ENCODE results near the gene RNF217. TPM values are rescaled to one million over a fixed set of nuclear protein-coding genes. Genes with fewer than 3 reads are reported as not detected.

RNF217 gene, protein sequence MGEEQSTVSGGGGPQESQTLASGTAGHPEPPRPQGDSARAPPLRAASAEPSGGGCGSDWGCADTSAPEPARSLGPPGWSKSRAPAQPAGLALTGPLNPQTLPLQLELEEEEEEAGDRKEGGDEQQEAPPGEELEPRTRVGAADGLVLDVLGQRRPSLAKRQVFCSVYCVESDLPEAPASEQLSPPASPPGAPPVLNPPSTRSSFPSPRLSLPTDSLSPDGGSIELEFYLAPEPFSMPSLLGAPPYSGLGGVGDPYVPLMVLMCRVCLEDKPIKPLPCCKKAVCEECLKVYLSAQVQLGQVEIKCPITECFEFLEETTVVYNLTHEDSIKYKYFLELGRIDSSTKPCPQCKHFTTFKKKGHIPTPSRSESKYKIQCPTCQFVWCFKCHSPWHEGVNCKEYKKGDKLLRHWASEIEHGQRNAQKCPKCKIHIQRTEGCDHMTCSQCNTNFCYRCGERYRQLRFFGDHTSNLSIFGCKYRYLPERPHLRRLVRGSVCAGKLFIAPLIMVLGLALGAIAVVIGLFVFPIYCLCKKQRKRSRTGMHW
- 8.9 and 12.0 TPM in 2 replicates for total RNA-seq (2021; fragmentation: NEBNext Ultra II Directional; extraction: Animal tissue kit (Norgen Biotek cat#: 25700))
- 1.7 and 2.0 TPM in 2 replicates for polyA plus RNA-seq (2011; rRNA removed)
- 1.8 TPM for polyA plus RNA-seq (2011; cell fraction: cytosol; rRNA removed)
- 4.3 TPM for polyA plus RNA-seq (2011; cell fraction: nucleus; rRNA removed)
- 1.7 to 4.6 TPM (median 2.8 TPM) in 4 replicates for polyA plus RNA-seq (2012, experiment 1 of 2)
- 0.46 TPM for polyA plus RNA-seq (2012, experiment 2 of 2)
- polyA plus RNA-seq (2013, experiment 1 of 2): 3.6 TPM
- polyA plus RNA-seq (2013, experiment 2 of 2): 3.6 TPM
- 16.0 and 18.2 TPM in 2 replicates for polyA minus RNA-seq (2011; rRNA and poly(A)+ RNA removed)
- polyA minus RNA-seq (2011; cell fraction: cytosol; rRNA and poly(A)+ RNA removed): 9.1 TPM
- 20.9 TPM for polyA minus RNA-seq (2011; cell fraction: nucleus; rRNA and poly(A)+ RNA removed)
- long read RNA-seq, experiment 1, partial matches to known transcripts: 1 of 4 reads
- long read RNA-seq, experiment 1, other reads (novel, unspliced or antisense): 3 of 4 reads
- long read RNA-seq, experiment 2, partial matches to known transcripts: 0 of 1 reads
- long read RNA-seq, experiment 2, other reads (novel, unspliced or antisense): 1 of 1 reads

DNA sequence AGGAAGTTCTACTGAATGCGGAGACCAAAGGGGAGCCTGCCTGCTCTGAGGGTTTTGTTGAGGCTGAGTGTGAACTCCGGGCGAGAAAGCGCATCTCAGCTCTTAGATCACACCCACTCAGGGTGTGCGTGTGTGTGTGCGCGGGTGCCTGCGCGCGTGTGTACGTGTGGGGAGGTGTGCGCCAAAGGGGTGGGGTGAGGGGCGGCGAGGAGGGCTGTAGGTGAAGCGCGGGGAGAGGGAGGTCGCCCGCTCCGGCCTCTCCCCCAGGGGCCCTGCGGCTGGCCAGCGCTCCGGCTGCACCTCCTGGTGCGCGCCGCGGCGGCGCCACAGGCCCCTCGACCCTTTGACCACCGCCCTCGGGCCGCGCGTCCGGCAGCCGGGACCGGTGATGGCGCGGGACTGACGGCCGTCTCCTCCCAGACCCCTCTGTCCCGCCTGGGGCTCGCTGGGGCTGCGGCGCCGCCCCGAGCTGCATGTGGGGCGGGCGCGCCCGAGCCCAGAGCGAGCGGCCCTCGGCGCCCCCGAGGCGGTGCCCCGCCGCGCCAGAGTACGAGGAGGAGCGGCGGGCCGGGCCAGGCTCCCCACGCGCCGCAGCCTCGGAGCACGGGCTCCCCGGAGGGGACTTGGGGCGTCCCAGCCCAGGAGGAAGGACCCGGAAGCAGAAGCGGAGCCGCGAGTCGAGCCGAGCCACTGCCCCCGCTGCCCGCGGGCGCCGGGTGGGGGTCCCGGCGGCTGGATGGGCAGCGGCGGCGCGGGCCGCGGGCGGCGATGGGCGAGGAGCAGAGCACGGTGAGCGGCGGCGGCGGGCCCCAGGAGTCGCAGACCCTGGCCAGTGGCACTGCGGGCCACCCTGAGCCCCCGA lies at the start of gene RNF217:
RNF217 (plus strand) TSS at position 661 of the 862 bp plus-strand sequence; CDS start at position 769, 108 bp downstream.
- Histone ChIP-seq H3K23me2 (ENCODE audit: low read depth, low read length) (peaks cover 2% of the 10 kb centered on the region), H2AFZ (ENCODE audit: low read length) (peak within 1 kb of the TSS; percentile 88), H4K8ac (ENCODE audit: extremely low read depth, insufficient read depth, low read length) (peak within 1 kb of the TSS; percentile 68), H2BK20ac (ENCODE audit: low read length) (0 out of 2 replicates have a peak within 1 kb of the TSS, but pooled peaks have one; percentile 51), H3K4ac (replicated peaks; ENCODE audit: insufficient read length, low read depth, low read length) (no peak within 1 kb of the TSS), H3K79me1 (ENCODE audit: low read depth, low read length) (no peaks in the 10 kb centered on the region), H3K4me3 (ENCODE audit: extremely low read depth in 1 of 4, insufficient read depth in 2 of 4, low read depth in 3 of 4, low read length in 4 of 4) (peak within 1 kb of the TSS; percentile 69 to 92 (median 81)), H3K27me3 (replicated peaks in 1 of 4; ENCODE audit: control insufficient read depth in 3 of 4, extremely low read depth in 1 of 4, insufficient read depth in 3 of 4, low read length in 3 of 4) (peaks cover 0 to 5% (median 2%) of the 10 kb centered on the region in 4 experiments; a peak in 2 of 7 replicates), H3K56ac (replicated peaks; ENCODE audit: insufficient read length, low read depth, low read length) (peak within 1 kb of the TSS; percentile 59), H4K5ac (ENCODE audit: insufficient read length, low read depth, low read length) (peak within 1 kb of the TSS; percentile 83), H3K4me2 (ENCODE audit: insufficient read depth in 1 of 2, low read depth in 2 of 2, low read length in 2 of 2) (peak within 1 kb of the TSS; percentile 92 to 95), H2BK12ac (ENCODE audit: low read depth, low read length) (peak within 1 kb of the TSS; percentile 3), H2BK120ac (replicated peaks; ENCODE audit: low read depth, low read length) (peak within 1 kb of the TSS; percentile 58), H3K4me1 (replicated peaks in 1 of 4; ENCODE audit: control insufficient read depth in 3 of 4, insufficient read depth in 4 of 4, low read length in 3 of 4) (peaks cover 0 to 2% (median 0%) of the 10 kb centered on the region in 4 experiments; a peak in 2 of 7 replicates), H3K18ac (ENCODE audit: extremely low read depth, low read length) (peak within 1 kb of the TSS; percentile 97), H3K27ac (ENCODE audit: low read depth, low read length) (no peak within 1 kb of the TSS; the same call in 1 of the 2 replicates), H2AK5ac (ENCODE audit: low read depth, low read length) (no peak within 1 kb of the TSS), H2BK5ac (ENCODE audit: low read depth, low read length) (no peak within 1 kb of the TSS), H4K91ac (replicated peaks; ENCODE audit: insufficient read length, low read length) (peak within 1 kb of the TSS; percentile 97), H3K36me3 (ENCODE audit: control insufficient read depth in 2 of 4, insufficient read depth in 4 of 4, low read length in 3 of 4) (no peaks in the 10 kb centered on the region), H4K20me1 (replicated peaks in 1 of 2; ENCODE audit: control insufficient read depth in 1 of 2, insufficient read depth in 2 of 2, low read length in 2 of 2) (no peaks in the 10 kb centered on the region), H3K23ac (ENCODE audit: insufficient read length) (peak within 1 kb of the TSS; percentile 97), H3K9ac (replicated peaks in 1 of 4; ENCODE audit: extremely low read depth in 1 of 4, low read depth in 3 of 4, low read length in 3 of 4) (peak within 1 kb of the TSS; percentile 46 to 82 (median 62)), H2BK15ac (ENCODE audit: low read length) (peak within 1 kb of the TSS; percentile 93; the same call in 1 of the 2 replicates), H3K14ac (ENCODE audit: insufficient read length) (no peak within 1 kb of the TSS), H3K9me3 (ENCODE audit: insufficient read depth in 2 of 2, low read depth in 1 of 2, low read length in 1 of 2) (no peaks in the 10 kb centered on the region), H3K79me2 (ENCODE audit: control insufficient read depth in 1 of 2, insufficient read depth in 2 of 2, low read length in 2 of 2) (peaks cover 0 to 11% of the 10 kb centered on the region in 2 experiments; a peak in 2 of 4 replicates)
- ChIA-PET CTCF (ENCODE audit: partially characterized antibody) (interaction anchor here (0.6 to 3.6 kb wide), 9 partner anchors 12 to 171 kb away, joined by 3 to 18 read pairs (median 5); no protein-coding TSS in a partner anchor), POLR2A (ENCODE audit: partially characterized antibody) (interaction anchor here (1.0 to 1.7 kb wide), 4 partner anchors 11 to 138 kb away, joined by 4 to 9 read pairs (median 4); no protein-coding TSS in a partner anchor)
- DNase-seq (ENCODE audit: low read depth in 1 of 2, low spot score in 2 of 2) (peak in 1 of 2 experiments; percentile 77), FAIRE-seq (peak; percentile 7)
- 1% methylated on average over 41 of the region's 101 CpGs; no CpG with 5 or more reads in 1 of the 2 experiments for WGBS, 2 experiments (ENCODE audit: extremely low coverage in 1 of 2, insufficient coverage in 1 of 2, insufficient read length in 1 of 2, insufficient replicate concordance in 2 of 2, low coverage in 1 of 2, low lambda C conversion rate in 2 of 2, missing lambda C conversion rate in 1 of 2)
- TF ChIP-seq, protein P1, sequence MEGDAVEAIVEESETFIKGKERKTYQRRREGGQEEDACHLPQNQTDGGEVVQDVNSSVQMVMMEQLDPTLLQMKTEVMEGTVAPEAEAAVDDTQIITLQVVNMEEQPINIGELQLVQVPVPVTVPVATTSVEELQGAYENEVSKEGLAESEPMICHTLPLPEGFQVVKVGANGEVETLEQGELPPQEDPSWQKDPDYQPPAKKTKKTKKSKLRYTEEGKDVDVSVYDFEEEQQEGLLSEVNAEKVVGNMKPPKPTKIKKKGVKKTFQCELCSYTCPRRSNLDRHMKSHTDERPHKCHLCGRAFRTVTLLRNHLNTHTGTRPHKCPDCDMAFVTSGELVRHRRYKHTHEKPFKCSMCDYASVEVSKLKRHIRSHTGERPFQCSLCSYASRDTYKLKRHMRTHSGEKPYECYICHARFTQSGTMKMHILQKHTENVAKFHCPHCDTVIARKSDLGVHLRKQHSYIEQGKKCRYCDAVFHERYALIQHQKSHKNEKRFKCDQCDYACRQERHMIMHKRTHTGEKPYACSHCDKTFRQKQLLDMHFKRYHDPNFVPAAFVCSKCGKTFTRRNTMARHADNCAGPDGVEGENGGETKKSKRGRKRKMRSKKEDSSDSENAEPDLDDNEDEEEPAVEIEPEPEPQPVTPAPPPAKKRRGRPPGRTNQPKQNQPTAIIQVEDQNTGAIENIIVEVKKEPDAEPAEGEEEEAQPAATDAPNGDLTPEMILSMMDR (IDR thresholded peaks at IDR 0.05; ENCODE audit: control extremely low read depth in 1 of 3, insufficient read depth in 1 of 3, low read depth in 1 of 3, low read length in 3 of 3): no peak
- TF ChIP-seq EP300 (IDR thresholded peaks at IDR 0.05; ENCODE audit: borderline replicate concordance in 1 of 2, low read depth in 2 of 2, low read length in 2 of 2): no peak

All from H1 (cell line).